Measurements from ENCODE around the gene CLEC18B.
"Not testable (repeated sequence)": the region's sequence is repeated elsewhere in the genome, so short reads cannot be mapped to it uniquely, and the experiment has no call there.

DNA sequence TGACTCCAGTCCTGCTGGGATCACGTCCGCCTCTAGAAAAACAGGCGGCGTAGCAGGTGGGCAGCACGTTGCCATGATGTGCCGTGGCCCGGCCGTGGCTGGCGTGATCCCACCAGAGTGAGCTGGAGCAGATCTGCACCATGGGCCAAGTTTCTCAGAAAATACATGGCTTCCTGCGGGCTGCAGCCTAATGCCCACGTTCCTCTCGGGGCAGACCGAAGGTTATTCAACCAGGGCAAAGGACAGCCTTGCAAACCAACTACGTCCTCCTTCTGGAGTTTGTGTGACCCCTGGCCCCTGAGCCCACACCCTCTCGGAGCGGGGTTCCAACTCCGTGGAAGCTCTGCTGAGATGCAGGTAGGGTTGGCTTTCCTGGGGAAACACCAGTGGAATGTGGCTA, 808 bp upstream of the CLEC18B start:
- TF ChIP-seq, protein P1, sequence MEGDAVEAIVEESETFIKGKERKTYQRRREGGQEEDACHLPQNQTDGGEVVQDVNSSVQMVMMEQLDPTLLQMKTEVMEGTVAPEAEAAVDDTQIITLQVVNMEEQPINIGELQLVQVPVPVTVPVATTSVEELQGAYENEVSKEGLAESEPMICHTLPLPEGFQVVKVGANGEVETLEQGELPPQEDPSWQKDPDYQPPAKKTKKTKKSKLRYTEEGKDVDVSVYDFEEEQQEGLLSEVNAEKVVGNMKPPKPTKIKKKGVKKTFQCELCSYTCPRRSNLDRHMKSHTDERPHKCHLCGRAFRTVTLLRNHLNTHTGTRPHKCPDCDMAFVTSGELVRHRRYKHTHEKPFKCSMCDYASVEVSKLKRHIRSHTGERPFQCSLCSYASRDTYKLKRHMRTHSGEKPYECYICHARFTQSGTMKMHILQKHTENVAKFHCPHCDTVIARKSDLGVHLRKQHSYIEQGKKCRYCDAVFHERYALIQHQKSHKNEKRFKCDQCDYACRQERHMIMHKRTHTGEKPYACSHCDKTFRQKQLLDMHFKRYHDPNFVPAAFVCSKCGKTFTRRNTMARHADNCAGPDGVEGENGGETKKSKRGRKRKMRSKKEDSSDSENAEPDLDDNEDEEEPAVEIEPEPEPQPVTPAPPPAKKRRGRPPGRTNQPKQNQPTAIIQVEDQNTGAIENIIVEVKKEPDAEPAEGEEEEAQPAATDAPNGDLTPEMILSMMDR (IDR thresholded peaks at IDR 0.05): not testable (repeated sequence)
- TF ChIP-seq POLR2A (IDR thresholded peaks at IDR 0.05): not testable (repeated sequence)
